Muscle of arm (tissue), 12 donors: ENCODE data around the gene SETDB1. TPM values are rescaled to one million over a fixed set of nuclear protein-coding genes. Genes with fewer than 3 reads are reported as not detected.

Experiments
- DNase-seq: peaks from one replicate; pipeline ENCODE4 v3.0.0-alpha.2; 2013
- polyA plus RNA-seq, 12 donors: library from polyadenylated mRNA; unstranded; fragments of 120-200 nt; gene quantifications; one replicate each; pipeline ENCODE4 v1.2.1, GENCODE V29; 2013; ENCODE audit not compliant: insufficient read length in 12 of 12

Gene SETDB1
- polyA plus RNA-seq, 12 donors: 29.8 to 72.2 (median 39.1) TPM; not detected in 1

- DNase-seq: no peak
Measured at GRCh38 chr1:151000408-151000807, 74.2 kb downstream of the SETDB1 start.

DNA sequence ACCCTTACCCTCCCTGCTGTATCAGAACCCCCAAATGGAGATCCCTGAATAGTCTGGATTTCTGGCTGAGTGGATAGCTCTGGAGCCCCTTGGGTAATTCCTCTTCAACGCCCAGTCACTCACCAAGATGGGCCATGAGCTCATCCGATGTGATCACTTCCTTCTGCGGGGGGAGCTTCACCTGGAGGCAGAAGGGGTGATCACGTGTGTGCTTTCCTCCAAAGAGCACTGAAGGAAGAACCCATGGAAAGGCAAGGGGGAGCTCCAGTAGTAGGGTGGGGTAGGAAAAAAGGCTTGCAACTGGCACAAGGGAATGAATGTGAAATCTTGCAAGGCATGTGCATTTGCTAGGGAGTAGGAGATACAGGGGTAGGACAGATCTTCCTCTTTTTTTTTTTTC is 75.4 kb downstream of the SETDB1 start:
- DNase-seq: no peak

DNA sequence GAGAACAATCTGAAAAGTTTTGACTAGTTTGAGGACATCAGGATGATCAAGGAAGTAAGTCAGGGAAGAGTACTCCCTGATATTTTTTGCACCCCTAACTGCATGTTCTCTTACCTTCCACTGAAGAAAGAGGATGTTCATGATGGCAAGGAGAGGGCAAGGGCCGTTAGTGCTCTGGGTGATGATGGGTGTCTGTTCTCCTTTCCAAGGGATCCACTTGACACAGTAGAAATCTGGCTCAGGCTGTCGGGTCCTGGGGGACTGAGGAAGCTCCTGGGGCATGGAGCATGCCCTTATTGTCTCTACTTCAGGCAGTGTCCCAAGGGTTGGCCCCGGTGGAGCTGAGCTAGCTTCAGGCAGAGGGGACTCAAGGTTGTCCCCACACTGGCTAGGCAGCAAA is 75.9 kb downstream of the SETDB1 start:
- DNase-seq: no peak

DNA sequence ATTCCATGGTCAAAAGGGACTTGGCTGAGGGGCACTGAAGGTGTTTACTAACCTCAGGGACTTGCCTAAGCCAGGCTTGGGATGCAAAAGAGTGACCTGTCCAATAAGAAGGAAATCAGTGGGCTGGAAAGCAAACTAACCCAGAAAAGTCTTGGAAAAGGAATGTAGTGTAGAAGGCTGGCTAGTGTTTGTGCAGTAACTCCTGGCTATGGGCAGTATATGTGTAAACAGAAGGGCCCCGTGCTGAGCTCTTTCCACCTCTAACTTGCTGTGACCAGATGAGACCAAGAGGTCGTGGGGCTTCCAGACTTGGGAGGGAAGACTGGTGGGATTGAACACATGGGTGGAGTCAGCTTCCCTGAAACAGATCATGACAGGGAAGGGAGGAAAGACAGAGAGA is 76.4 kb downstream of the SETDB1 start:
- DNase-seq: no peak

DNA sequence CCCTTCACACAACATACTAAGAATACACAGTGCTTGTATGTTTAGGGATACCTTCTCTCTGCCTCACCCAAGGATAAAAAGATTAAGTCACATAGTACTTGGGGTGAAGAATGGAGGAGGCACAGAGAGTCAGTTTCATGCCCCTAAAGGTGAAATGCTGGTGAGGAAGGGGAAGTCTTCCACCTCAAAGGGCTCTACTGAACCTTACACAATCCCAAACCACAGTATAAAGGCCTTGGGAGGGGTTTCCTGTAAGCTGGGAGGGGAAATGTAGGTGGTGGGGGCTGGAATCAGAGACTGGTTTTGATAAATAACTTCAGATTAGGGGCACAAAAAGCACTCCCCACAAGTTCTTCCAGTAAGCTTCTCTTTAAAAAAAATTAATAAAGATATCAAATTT is 77.0 kb downstream of the SETDB1 start:
- no peak for DNase-seq

DNA sequence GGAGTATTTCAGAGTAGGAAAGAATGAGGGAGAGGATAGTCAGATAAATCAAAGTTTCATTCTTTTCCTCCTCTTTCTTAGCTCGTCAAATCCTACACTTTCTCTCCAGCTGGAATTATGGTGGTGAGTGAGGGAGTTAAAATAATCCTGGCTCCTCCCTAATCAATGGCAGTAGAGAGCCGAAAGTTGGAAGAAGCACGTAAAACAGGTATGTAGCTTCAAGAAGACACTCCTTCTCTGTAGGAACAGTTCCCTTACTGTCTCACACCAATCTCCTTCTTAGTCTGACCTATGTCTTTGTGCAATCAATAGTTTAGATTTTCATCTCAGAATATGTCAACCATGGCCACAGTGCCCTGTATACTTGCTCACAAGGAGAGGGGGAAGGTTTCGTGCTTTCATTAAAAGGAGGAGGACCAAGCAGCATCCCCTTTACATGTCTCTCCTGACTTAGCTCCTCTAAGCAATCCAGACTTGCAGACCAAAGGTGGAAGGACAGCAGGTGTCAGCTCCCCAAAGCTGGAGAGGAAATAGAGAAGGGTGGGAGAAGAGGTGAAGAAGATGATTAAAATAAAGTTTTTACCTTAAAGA is 79.7 kb downstream of the SETDB1 start:
- no peak for DNase-seq

- peak; percentile 87 for DNase-seq
Measured at GRCh38 chr1:151006327-151007052, 80.3 kb downstream of the SETDB1 start, which contains the start of gene MINDY1. Gene MINDY1 (minus strand): TSS chr1:151006902. CDS start chr1:151002617, 4,285 bp downstream.

- DNase-seq: peak; percentile 29
Measured at GRCh38 chr1:151007853-151008243, 81.7 kb downstream of the SETDB1 start.

GRCh38 chr1:151008244-151009205 is 82.4 kb downstream of the SETDB1 start, which contains the start of gene PRUNE1:
Gene PRUNE1 (plus strand): TSS chr1:151008449. CDS start chr1:151008633, 184 bp downstream.
- DNase-seq: peak; percentile 98

- DNase-seq: no peak
Measured at GRCh38 chr1:151009206-151009587, 83.0 kb downstream of the SETDB1 start.

GRCh38 chr1:151009674-151010345 is 83.6 kb downstream of the SETDB1 start:
- no peak for DNase-seq

DNA sequence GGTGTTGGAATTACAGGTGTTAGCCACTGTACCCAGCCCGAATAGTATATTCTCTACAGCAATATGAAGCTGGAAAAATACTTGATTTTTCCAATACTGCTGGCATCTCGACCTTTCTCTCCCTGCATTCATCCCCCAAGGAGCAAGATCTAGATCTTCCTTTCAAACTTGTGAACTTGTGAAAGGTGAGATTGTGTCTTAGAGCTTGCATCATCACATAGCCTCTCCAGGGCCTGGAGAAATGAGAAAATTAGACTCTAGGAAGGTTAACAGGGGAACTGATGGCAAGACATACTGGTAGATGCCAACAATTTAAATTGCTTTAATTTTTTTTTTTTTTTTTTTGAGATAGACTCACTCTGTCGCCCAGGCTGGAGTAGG is 84.2 kb downstream of the SETDB1 start:
- no peak for DNase-seq

GRCh38 chr1:151011154-151011850 is 85.1 kb downstream of the SETDB1 start:
- no peak for DNase-seq

DNA sequence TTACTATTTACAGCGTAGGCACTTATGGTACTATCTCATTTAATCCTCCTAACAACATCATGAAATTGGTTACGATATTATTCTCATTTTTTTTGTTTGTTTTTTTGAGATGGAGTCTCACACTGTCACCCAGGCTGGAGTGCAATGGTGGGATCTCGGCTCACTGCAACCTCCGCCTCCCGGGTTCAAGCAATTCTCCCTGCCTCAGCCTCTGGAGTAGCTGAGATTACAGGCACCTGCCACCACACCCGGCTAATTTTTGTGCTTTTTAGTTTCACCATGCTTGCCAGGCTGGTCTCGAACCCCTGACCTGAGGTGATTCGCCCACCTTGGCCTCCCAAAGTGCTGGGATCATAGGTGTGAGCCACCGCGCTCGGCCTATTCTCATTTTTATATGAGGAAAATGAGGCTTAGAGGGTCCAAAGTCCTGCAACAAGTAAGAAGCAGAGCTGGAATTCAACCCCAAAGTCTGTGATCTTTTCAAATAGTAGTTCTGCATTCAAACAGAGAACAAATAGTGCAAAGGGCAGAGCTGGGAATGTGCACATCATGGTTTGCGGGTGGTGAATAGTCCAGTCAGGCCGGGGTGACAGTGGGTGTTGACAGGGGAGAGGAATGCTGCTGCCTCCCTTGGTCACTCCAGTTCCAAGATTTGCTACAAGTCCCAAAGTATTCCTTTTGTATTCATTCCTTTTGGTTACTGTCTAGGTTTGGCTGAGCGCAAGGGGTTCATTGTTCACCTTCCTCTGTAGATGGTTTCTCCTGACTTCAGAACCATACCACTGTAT is 86.7 kb downstream of the SETDB1 start:
- no peak for DNase-seq

DNA sequence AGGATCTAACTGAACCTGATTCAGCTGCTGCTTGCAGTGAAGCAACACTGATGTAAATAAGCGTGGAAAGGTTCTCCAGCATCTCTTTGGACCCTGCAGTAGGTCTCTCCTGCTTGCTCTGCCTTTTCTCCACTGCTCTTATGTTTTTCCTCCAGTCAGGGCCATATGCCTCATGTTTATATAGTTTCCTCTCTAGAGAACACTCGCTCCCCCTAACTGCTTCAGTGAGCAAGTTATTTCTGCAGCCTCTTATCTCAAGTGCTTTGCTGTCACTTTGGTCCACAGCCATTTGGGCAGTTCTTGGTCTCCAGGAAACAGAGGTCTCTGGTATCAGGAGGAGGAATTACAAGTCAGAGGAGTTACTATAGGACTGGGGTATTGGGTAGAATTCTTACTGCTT is 87.4 kb downstream of the SETDB1 start:
- no peak for DNase-seq

Other genes with a start within 250 kb of the SETDB1 start
- 10 to 100 TPM in 11 of 12 donors, not detected in 1; 15.0 to 27.1 (median 19.7) TPM for gene GOLPH3L, start 229.2 kb upstream of the SETDB1 start, polyA plus RNA-seq
- gene HORMAD1, start 205.5 kb upstream of the SETDB1 start, polyA plus RNA-seq: under 1 TPM in 1 of 12 donors, not detected in 11; 0.27 TPM
- 10 to 100 TPM in 10 of 12 donors, 1 to 10 TPM in 1, not detected in 1; 9.7 to 26.8 (median 14.5) TPM for gene CTSS, start 160.6 kb upstream of the SETDB1 start, polyA plus RNA-seq
- 100 to 1,000 TPM in 2 of 12 donors, 10 to 100 TPM in 9, not detected in 1; 52.9 to 166 (median 61.1) TPM for gene CTSK, start 118.1 kb upstream of the SETDB1 start, polyA plus RNA-seq
- 10 to 100 TPM in 11 of 12 donors, not detected in 1; 27.6 to 59.4 (median 38.0) TPM for gene ARNT, start 49.8 kb upstream of the SETDB1 start, polyA plus RNA-seq
- not detected for gene CTXND2, start 39.2 kb upstream of the SETDB1 start, polyA plus RNA-seq
- gene CERS2, start 48.5 kb downstream of the SETDB1 start, polyA plus RNA-seq: 100 to 1,000 TPM in 2 of 12 donors, 10 to 100 TPM in 9, not detected in 1; 69.5 to 112 (median 78.8) TPM
- gene ANXA9, start 55.9 kb downstream of the SETDB1 start, polyA plus RNA-seq: 1 to 10 TPM in 10 of 12 donors, not detected in 2; 1.7 to 5.3 (median 3.2) TPM
- gene MINDY1, start 80.5 kb downstream of the SETDB1 start, polyA plus RNA-seq: 10 to 100 TPM in 11 of 12 donors, not detected in 1; 15.5 to 35.9 (median 20.9) TPM
- gene PRUNE1, start 82.1 kb downstream of the SETDB1 start, polyA plus RNA-seq: 10 to 100 TPM in 11 of 12 donors, not detected in 1; 22.1 to 31.7 (median 27.7) TPM
- 10 to 100 TPM in 1 of 12 donors, 1 to 10 TPM in 4, under 1 TPM in 5, not detected in 2; 0.33 to 23.1 (median 0.91) TPM for gene BNIPL, start 110.2 kb downstream of the SETDB1 start, polyA plus RNA-seq
- 10 to 100 TPM in 1 of 12 donors, 1 to 10 TPM in 10, not detected in 1; 5.1 to 11.8 (median 6.2) TPM for gene C1orf56, start 121.4 kb downstream of the SETDB1 start, polyA plus RNA-seq
- 100 to 1,000 TPM in 1 of 12 donors, 10 to 100 TPM in 11; 41.7 to 188 (median 61.7) TPM for gene CDC42SE1, start 133.3 kb downstream of the SETDB1 start, polyA plus RNA-seq
- 10 to 100 TPM in 10 of 12 donors, 1 to 10 TPM in 1, not detected in 1; 8.1 to 23.4 (median 16.6) TPM for gene MLLT11, start 134.0 kb downstream of the SETDB1 start, polyA plus RNA-seq
- 10 to 100 TPM in 1 of 12 donors, 1 to 10 TPM in 10, not detected in 1; 4.5 to 20.0 (median 6.2) TPM for gene GABPB2, start 144.4 kb downstream of the SETDB1 start, polyA plus RNA-seq
- 100 to 1,000 TPM in 3 of 12 donors, 10 to 100 TPM in 8, not detected in 1; 46.0 to 132 (median 78.0) TPM for gene SEMA6C, start 220.3 kb downstream of the SETDB1 start, polyA plus RNA-seq
- gene TNFAIP8L2, start 230.3 kb downstream of the SETDB1 start, polyA plus RNA-seq: 1 to 10 TPM in 10 of 12 donors, not detected in 2; 1.1 to 4.5 (median 1.8) TPM
- gene LYSMD1, start 239.5 kb downstream of the SETDB1 start, polyA plus RNA-seq: 10 to 100 TPM in 10 of 12 donors, not detected in 2; 10.5 to 13.8 (median 12.0) TPM
- gene SCNM1, start 239.8 kb downstream of the SETDB1 start, polyA plus RNA-seq: 10 to 100 TPM in 11 of 12 donors, not detected in 1; 23.1 to 54.8 (median 39.1) TPM
- gene TMOD4, start 249.6 kb downstream of the SETDB1 start, polyA plus RNA-seq: 10 to 100 TPM in 9 of 12 donors, 1 to 10 TPM in 1, not detected in 2; 9.8 to 62.2 (median 37.7) TPM